Measurements from ENCODE around the gene SDCBP2. TPM values are rescaled to one million over a fixed set of nuclear protein-coding genes. Genes with fewer than 3 reads are reported as not detected.

Gene SDCBP2
- total and polyA plus RNA-seq, 2 donors (not counting 1 experiment from before 2014, with no cell fraction given): 1.2 to 1.3 TPM

DNA sequence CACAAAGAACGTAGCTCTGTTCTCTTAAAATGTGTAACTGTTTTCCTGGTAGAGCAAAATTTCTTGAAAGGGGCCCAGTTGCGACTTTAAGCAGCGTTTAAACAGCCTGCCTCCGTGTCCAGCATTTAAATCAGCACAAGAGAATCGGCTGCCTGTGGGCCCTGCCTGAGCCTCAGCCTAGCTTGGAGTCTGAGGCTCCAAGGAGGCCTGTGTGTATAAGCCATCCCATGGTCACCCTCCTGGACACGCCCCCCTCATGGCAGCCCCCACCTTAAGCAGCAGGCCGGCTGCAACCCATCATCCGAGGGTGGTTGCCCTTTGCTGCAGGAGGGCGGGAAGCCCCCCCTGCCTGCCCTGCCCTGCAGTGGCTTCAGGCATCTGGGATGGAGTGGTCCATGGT is 18.9 kb downstream of the SDCBP2 start:
- H3K27me3 ChIP-seq (replicated peaks in 1 of 4; ENCODE audit: control extremely low read depth in 1 of 4, control insufficient read depth in 3 of 4, insufficient read depth in 4 of 4, low read length in 3 of 4): no peaks in the 10 kb centered on the region
- no peaks in the 10 kb centered on the region for H3K79me2 ChIP-seq (ENCODE audit: control insufficient read depth, insufficient read depth, low read length)
- Mint-ChIP-seq H3K27me3 (peaks cover 4% of the 10 kb centered on the region), H3K4me1 (no peaks in the 10 kb centered on the region), H3K4me3 (no peak overlapping the region), H3K27ac (no peak overlapping the region), H3K9me3 (ENCODE audit: insufficient read depth) (no peaks in the 10 kb centered on the region)
- no peak for ATAC-seq (ENCODE audit: low read depth)
- peaks cover 0 to 7% of the 10 kb centered on the region in 2 donors for H3K4me1 ChIP-seq (ENCODE audit: control insufficient read depth in 2 of 2, insufficient read depth in 2 of 2, low read length in 2 of 2)
- H3K27ac ChIP-seq (ENCODE audit: low read length in 2 of 2): no peak overlapping the region
- H2AFZ ChIP-seq (ENCODE audit: insufficient read depth, low read depth, low read length, poor library complexity, severe bottlenecking): no peak overlapping the region
- no peak for DNase-seq
- WGBS (ENCODE audit: insufficient coverage): 98% methylated on average over 5 of the region's 9 CpGs
- ChIA-PET POLR2A (no interaction called here), CTCF (interaction anchor here (0.8 to 3.3 kb wide), 3 partner anchors 12 to 194 kb away, joined by 4 to 12 read pairs (median 6); no protein-coding TSS in a partner anchor)
- H3K9me3 ChIP-seq (ENCODE audit: control extremely low read depth in 1 of 3, control insufficient read depth in 2 of 3, insufficient read depth in 1 of 3, low read length in 2 of 3): peaks cover 0 to 6% (median 0%) of the 10 kb centered on the region in 3 donors
- H3K9ac ChIP-seq (ENCODE audit: low read length): no peak overlapping the region
- H3K4me3 ChIP-seq (ENCODE audit: control extremely low read depth in 1 of 5, extremely low read depth in 1 of 5, insufficient read depth in 1 of 5, low read depth in 2 of 5, low read length in 4 of 5): no peak overlapping the region
- H3K4me2 ChIP-seq (replicated peaks; ENCODE audit: low read depth, low read length, poor library complexity, severe bottlenecking): no peak overlapping the region
- no peaks in the 10 kb centered on the region for H3K36me3 ChIP-seq (replicated peaks in 1 of 2; ENCODE audit: control extremely low read depth in 1 of 2, control insufficient read depth in 1 of 2, extremely low read depth in 1 of 2, insufficient read depth in 2 of 2, low read length in 1 of 2)
- no peaks in the 10 kb centered on the region for H4K20me1 ChIP-seq (ENCODE audit: control insufficient read depth, insufficient read depth, low read length, poor library complexity, severe bottlenecking)
- intact Hi-C loops (cut with micrococcal nuclease): no loop called here
- TF ChIP-seq EZH2 (IDR thresholded peaks at IDR 0.05; ENCODE audit: borderline replicate concordance, insufficient read depth, low read depth, low read length, poor library complexity, severe bottlenecking): no peak
- TF ChIP-seq, protein P1, sequence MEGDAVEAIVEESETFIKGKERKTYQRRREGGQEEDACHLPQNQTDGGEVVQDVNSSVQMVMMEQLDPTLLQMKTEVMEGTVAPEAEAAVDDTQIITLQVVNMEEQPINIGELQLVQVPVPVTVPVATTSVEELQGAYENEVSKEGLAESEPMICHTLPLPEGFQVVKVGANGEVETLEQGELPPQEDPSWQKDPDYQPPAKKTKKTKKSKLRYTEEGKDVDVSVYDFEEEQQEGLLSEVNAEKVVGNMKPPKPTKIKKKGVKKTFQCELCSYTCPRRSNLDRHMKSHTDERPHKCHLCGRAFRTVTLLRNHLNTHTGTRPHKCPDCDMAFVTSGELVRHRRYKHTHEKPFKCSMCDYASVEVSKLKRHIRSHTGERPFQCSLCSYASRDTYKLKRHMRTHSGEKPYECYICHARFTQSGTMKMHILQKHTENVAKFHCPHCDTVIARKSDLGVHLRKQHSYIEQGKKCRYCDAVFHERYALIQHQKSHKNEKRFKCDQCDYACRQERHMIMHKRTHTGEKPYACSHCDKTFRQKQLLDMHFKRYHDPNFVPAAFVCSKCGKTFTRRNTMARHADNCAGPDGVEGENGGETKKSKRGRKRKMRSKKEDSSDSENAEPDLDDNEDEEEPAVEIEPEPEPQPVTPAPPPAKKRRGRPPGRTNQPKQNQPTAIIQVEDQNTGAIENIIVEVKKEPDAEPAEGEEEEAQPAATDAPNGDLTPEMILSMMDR (IDR thresholded peaks at IDR 0.05): no peak

DNA sequence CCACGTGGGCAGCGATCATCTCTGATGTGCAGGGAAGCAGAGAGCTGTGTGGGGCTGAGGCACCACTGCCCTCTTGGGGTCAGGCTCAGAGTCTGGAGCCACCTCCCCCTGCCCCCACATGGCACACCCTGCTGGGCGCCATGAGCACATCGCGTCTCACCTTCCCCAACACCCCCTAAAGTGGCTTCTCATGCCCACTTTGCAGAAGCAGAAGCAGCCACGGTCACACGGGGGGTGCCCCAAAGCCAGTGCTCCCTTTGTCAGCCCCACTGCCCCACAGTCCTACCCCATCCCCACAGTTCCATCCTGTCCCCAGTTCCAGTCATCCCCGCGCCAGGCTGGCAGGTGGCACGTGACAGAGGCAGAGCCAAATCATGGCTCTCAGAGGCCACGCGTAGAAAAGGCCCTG is 19.5 kb downstream of the SDCBP2 start:
- H3K4me1 Mint-ChIP-seq: no peaks in the 10 kb centered on the region
- H3K9ac ChIP-seq (ENCODE audit: low read length): no peak overlapping the region
- WGBS (ENCODE audit: insufficient coverage): 96% methylated on average over 12 of the region's 12 CpGs
- no peak overlapping the region for H3K4me2 ChIP-seq (replicated peaks; ENCODE audit: low read depth, low read length, poor library complexity, severe bottlenecking)
- ATAC-seq (ENCODE audit: low read depth): no peak
- no peak overlapping the region for H3K4me3 Mint-ChIP-seq
- no peak for DNase-seq
- TF ChIP-seq EZH2 (IDR thresholded peaks at IDR 0.05; ENCODE audit: borderline replicate concordance, insufficient read depth, low read depth, low read length, poor library complexity, severe bottlenecking): no peak
- TF ChIP-seq, protein P1 (IDR thresholded peaks at IDR 0.05): no peak
- H4K20me1 ChIP-seq (ENCODE audit: control insufficient read depth, insufficient read depth, low read length, poor library complexity, severe bottlenecking): no peaks in the 10 kb centered on the region
- no peaks in the 10 kb centered on the region for H3K9me3 Mint-ChIP-seq (ENCODE audit: insufficient read depth)
- H3K27me3 Mint-ChIP-seq: no peaks in the 10 kb centered on the region
- no peak overlapping the region for H3K4me3 ChIP-seq (ENCODE audit: control extremely low read depth in 1 of 5, extremely low read depth in 1 of 5, insufficient read depth in 1 of 5, low read depth in 2 of 5, low read length in 4 of 5)
- ChIA-PET CTCF (interaction anchor here (0.8 to 1.6 kb wide), 2 partner anchors 128 to 194 kb away, joined by 4 to 6 read pairs; no protein-coding TSS in a partner anchor), POLR2A (no interaction called here)
- no peaks in the 10 kb centered on the region for H3K36me3 ChIP-seq (replicated peaks in 1 of 2; ENCODE audit: control extremely low read depth in 1 of 2, control insufficient read depth in 1 of 2, extremely low read depth in 1 of 2, insufficient read depth in 2 of 2, low read length in 1 of 2)
- no peaks in the 10 kb centered on the region for H3K27me3 ChIP-seq (replicated peaks in 1 of 4; ENCODE audit: control extremely low read depth in 1 of 4, control insufficient read depth in 3 of 4, insufficient read depth in 4 of 4, low read length in 3 of 4)
- peaks cover 0 to 6% (median 0%) of the 10 kb centered on the region in 3 donors for H3K9me3 ChIP-seq (ENCODE audit: control extremely low read depth in 1 of 3, control insufficient read depth in 2 of 3, insufficient read depth in 1 of 3, low read length in 2 of 3)
- H3K4me1 ChIP-seq (ENCODE audit: control insufficient read depth in 2 of 2, insufficient read depth in 2 of 2, low read length in 2 of 2): peaks cover 0 to 7% of the 10 kb centered on the region in 2 donors
- no peak overlapping the region for H3K27ac Mint-ChIP-seq
- intact Hi-C loops (cut with micrococcal nuclease): no loop called here
- no peak overlapping the region for H3K27ac ChIP-seq (ENCODE audit: low read length in 2 of 2)
- no peak overlapping the region for H2AFZ ChIP-seq (ENCODE audit: insufficient read depth, low read depth, low read length, poor library complexity, severe bottlenecking)
- H3K79me2 ChIP-seq (ENCODE audit: control insufficient read depth, insufficient read depth, low read length): no peaks in the 10 kb centered on the region
